GM18873 (cell line): ENCODE data around the gene MBTPS1.

Experiments used
- ATAC-seq: cut with Tn5 transposase; IDR thresholded peaks from one replicate; pipeline ENCODE4 v1.9.1; 2021; ENCODE audit warnings: mild to moderate bottlenecking, moderate library complexity, moderate number of reproducible peaks; ENCODE audit not compliant: unreplicated experiment, low FRiP score

Gene MBTPS1

GRCh38 chr16:84116720-84117493 lies at the start of gene MBTPS1:
Gene MBTPS1 (minus strand): TSS chr16:84116942. CDS start chr16:84101783, 15,159 bp downstream.
- peak; percentile 86 for ATAC-seq

DNA sequence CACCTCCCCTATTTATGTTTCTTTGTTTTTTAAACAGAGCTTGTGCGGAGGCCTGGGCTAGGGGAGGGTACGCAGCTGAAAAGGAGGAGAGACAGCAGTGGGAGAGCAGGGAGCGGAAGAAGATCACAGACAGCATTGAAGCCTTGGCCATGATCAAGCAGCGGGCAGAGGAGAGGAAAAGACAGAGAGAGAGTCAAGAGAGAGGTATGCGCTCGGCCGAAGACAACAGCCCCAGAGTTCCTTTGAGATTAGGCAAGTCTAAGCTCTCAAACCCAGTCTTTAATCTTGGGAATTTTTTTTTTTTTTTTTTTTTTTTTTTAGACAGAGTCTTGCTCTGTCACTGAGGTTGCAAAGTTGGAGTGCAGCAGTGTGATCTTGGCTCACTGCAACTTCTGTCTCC lies 49.0 kb upstream of the MBTPS1 start:
- no peak for ATAC-seq

DNA sequence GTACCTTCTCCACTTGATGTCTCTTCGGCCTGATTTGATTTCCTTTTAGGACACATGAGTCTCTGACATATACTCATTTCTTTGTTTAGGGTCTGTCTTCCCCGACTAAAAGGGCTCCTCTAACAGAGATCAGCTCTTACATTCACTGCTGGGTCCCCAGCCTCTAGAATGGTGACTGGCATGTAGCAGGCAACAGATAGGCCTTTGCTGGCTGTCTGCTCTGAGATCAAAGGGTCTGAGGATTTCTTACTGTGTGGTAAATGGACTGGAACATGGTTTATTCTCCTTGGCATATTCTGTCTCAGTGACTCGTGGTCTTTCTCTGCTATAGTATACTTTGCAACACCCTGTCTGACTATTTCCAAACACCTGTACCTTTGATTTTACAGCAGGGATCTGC lies 45.1 kb upstream of the MBTPS1 start:
- no peak for ATAC-seq

- no peak for ATAC-seq
These were observed 44.3 kb upstream of the MBTPS1 start for GRCh38 chr16:84161037-84161436.

- no peak for ATAC-seq
These were observed 43.1 kb upstream of the MBTPS1 start for GRCh38 chr16:84159800-84160199.

DNA sequence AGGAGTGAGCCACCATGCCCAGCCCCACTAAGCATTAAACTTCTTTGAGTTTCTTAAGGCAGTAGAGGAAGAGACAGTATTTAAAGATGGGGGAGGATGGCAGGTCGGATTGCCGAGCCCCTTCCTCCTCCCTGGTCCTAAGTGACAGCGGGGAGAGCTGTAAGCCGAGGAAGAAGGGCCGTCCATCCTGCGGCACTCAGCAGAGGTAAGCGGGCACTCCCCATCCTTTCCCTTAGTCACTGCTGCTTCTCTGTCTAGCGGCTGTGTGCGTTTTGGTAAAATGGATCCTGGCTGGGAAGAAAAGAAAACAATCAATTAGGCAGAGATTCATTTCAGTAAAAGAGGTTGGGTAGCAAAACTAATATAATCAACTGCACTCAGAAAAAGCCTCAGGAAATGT lies 42.3 kb upstream of the MBTPS1 start:
- ATAC-seq, result no peak

- no peak for ATAC-seq
These were observed 39.6 kb upstream of the MBTPS1 start for GRCh38 chr16:84156342-84156784.

- no peak for ATAC-seq
These were observed 39.0 kb upstream of the MBTPS1 start for GRCh38 chr16:84155771-84156170.

DNA sequence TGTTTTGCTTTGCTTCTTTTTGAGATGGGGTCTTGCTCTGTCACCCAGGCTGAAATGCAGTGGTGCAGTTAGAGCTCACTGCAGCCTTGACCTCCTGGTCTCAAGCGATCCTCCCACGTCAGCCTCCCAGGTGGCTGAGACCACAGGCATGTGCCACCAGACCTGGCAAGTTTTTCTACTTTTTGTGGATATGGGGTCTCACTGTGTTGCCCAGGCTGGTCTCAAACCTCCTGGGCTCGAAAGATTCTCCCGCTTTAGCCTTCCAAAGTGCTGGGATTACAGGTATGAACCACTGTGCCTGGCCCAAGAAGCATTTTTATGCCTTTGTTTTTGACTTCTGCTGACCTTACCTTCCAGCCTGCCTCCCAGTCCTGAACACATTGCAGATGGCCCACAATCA lies 38.5 kb upstream of the MBTPS1 start:
- no peak for ATAC-seq

DNA sequence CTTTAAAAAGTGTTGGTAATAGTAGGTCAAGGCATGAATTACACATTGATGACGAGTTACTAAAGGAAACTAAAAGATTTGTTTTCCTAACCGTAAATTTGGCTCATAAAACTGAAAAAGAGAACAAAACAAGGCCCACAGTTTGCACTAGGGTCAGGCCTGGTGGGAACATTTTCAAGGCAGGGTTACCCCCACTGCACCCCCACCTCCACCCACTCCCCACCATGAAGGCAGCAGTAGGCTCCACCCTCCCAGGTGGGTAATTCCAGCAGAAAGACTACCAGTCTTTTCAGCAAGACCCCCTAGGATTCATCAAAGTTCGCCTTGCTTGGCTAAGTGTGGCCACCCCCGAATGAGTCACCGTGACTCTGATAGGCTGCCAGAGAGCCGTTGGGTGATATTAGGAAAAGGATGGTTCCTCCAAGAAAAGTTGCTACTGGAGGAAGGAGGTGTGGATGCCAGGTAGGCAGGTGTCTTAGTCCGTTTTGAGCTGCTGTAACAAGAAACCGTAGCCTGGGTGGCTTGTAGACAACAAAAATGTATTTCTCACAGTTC lies 37.0 kb upstream of the MBTPS1 start:
- ATAC-seq, result no peak

- no peak for ATAC-seq
These were observed 34.2 kb upstream of the MBTPS1 start for GRCh38 chr16:84150926-84151325.

- ATAC-seq, result peak; percentile 60
These were observed 28.3 kb upstream of the MBTPS1 start, which contains the start of the genes DNAAF1 and HSDL1 for GRCh38 chr16:84144859-84145639. Gene DNAAF1 (plus strand): TSS chr16:84145308. CDS start chr16:84145441, 133 bp downstream. Gene HSDL1 (minus strand): TSS chr16:84145177. CDS start chr16:84131321, 13,856 bp downstream.

GRCh38 chr16:84144209-84144858 lies 27.6 kb upstream of the MBTPS1 start:
- ATAC-seq, result no peak

DNA sequence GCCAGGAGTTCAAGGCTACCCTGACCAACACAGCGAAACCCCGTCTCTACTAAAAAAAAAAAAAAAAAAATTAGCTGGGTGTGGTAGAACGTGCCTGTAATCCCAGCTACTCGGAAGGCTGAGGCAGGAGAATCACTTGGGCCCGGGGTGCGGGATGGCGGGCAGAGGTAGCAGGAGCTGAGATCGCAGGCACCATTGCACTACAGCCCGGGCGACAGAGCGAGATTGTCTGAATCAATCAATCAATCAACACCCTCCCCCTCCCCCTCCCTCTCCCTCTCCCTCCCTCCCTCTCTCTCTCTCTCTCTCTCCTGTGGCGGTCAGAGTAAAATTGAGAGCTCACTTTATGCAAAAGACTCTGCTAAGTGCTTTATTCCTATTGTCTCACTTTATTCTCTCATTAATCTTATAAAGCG lies 27.1 kb upstream of the MBTPS1 start:
- no peak for ATAC-seq

GRCh38 chr16:84143081-84143480 lies 26.3 kb upstream of the MBTPS1 start:
- ATAC-seq, result no peak

GRCh38 chr16:84141143-84141670 lies 24.5 kb upstream of the MBTPS1 start:
- ATAC-seq, result no peak

- ATAC-seq, result no peak
These were observed 23.0 kb upstream of the MBTPS1 start for GRCh38 chr16:84139628-84140258.

GRCh38 chr16:84138824-84139627 lies 22.3 kb upstream of the MBTPS1 start:
- no peak for ATAC-seq

DNA sequence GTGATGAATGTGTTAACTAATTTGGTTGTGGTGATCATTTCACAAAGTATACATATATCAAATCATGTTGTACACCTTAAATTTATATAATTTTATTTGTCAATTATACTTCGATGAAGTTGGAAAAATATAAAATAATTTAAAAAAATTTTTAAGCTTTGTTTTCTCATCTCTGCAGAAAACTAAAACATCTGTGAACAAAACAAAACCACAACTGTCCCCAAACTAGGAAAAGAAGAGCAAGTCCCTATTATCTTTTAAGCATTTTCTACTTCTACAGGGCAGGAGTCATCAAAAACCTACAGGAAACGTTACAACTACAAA lies 21.7 kb upstream of the MBTPS1 start:
- no peak for ATAC-seq
